NCI-H2171 treated with DMSO at 0.1 percent for 48 hours (cell line): ENCODE results near the gene MKNK2.

Experiments used
- DNase-seq: peaks from one replicate; lab custom pipeline; 2025; lab: John Stamatoyannopoulos, UW

MKNK2 gene

GRCh38 chr19:2080336-2080988 is 29.4 kb upstream of the MKNK2 start:
- DNase-seq = no peak

- no peak for DNase-seq
Observed at GRCh38 chr19:2079865-2080301, 28.8 kb upstream of the MKNK2 start.

- DNase-seq = no peak
Observed at GRCh38 chr19:2079076-2079864, 28.2 kb upstream of the MKNK2 start.

GRCh38 chr19:2077833-2078619 is 27.0 kb upstream of the MKNK2 start:
- DNase-seq = no peak

- no peak for DNase-seq
Observed at GRCh38 chr19:2077398-2077797, 26.4 kb upstream of the MKNK2 start.

GRCh38 chr19:2076526-2076944 is 25.5 kb upstream of the MKNK2 start:
- no peak for DNase-seq

- DNase-seq = no peak
Observed at GRCh38 chr19:2072757-2073551, 21.9 kb upstream of the MKNK2 start.

GRCh38 chr19:2070986-2071673 is 20.1 kb upstream of the MKNK2 start:
- DNase-seq = no peak

- DNase-seq = no peak
Observed at GRCh38 chr19:2070436-2070827, 19.4 kb upstream of the MKNK2 start.

- DNase-seq = no peak
Observed at GRCh38 chr19:2064788-2065524, 13.9 kb upstream of the MKNK2 start.

- DNase-seq = no peak
Observed at GRCh38 chr19:2064395-2064787, 13.3 kb upstream of the MKNK2 start.

- no peak for DNase-seq
Observed at GRCh38 chr19:2063824-2064223, 12.8 kb upstream of the MKNK2 start.

GRCh38 chr19:2062770-2063169 is 11.7 kb upstream of the MKNK2 start:
- DNase-seq = no peak

GRCh38 chr19:2062389-2062729 is 11.3 kb upstream of the MKNK2 start:
- no peak for DNase-seq

GRCh38 chr19:2061495-2062388 is 10.7 kb upstream of the MKNK2 start:
- DNase-seq = peak; percentile 97

- DNase-seq = peak; percentile 18
Observed at GRCh38 chr19:2060884-2061494, 9.9 kb upstream of the MKNK2 start.

GRCh38 chr19:2059422-2060201 is 8.6 kb upstream of the MKNK2 start:
- no peak for DNase-seq
